Measurements from ENCODE around the gene IL23R. TPM values are rescaled to one million over a fixed set of nuclear protein-coding genes. Genes with fewer than 3 reads are reported as not detected.

IL23R gene, protein sequence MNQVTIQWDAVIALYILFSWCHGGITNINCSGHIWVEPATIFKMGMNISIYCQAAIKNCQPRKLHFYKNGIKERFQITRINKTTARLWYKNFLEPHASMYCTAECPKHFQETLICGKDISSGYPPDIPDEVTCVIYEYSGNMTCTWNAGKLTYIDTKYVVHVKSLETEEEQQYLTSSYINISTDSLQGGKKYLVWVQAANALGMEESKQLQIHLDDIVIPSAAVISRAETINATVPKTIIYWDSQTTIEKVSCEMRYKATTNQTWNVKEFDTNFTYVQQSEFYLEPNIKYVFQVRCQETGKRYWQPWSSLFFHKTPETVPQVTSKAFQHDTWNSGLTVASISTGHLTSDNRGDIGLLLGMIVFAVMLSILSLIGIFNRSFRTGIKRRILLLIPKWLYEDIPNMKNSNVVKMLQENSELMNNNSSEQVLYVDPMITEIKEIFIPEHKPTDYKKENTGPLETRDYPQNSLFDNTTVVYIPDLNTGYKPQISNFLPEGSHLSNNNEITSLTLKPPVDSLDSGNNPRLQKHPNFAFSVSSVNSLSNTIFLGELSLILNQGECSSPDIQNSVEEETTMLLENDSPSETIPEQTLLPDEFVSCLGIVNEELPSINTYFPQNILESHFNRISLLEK
- not detected for total RNA-seq

DNA sequence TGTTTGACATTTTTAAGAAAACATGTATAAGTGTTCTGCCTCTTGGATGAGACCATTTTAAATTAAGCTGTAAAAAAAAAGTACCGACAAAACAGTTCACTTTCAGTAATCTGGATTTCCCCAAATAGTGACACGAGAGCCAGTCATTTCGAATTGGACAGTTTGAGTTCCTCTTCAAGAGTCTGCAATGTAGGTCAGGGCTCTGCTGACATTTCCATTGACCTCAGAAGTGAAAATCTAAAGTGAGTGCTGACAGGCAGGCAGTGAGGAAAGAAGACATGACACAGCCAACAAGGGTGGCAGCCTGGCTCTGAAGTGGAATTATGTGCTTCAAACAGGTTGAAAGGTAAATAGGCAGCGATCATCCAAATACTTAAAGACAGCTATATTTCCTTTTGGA, at the start of gene IL23R:
Gene IL23R, plus strand, starts transcription at position 259 of the 400 bp plus-strand sequence. CDS start 1,667 bp downstream, outside the sequence.
- TF ChIP-seq POLR2A (IDR thresholded peaks at IDR 0.05) (no peak), POLR2AphosphoS5 (IDR thresholded peaks at IDR 0.05) (no peak), CTCF (IDR thresholded peaks at IDR 0.05) (no peak)
- DNase-seq (ENCODE audit: low spot score in 2 of 2), result no peak
- no peak within 1 kb of the TSS for H3K4me3 ChIP-seq

GRCh38 chr1:67118191-67118590, 48.1 kb upstream of the IL23R start:
- TF ChIP-seq POLR2AphosphoS5 (IDR thresholded peaks at IDR 0.05) (no peak), CTCF (IDR thresholded peaks at IDR 0.05) (no peak), POLR2A (IDR thresholded peaks at IDR 0.05) (no peak)

More for the DNA sequence above, at the start of gene IL23R:
- H3K4me1 ChIP-seq, result no peaks in the 10 kb centered on the region
- no peaks in the 10 kb centered on the region for H3K36me3 ChIP-seq
- intact Hi-C loops (cut with DNase I; ENCODE audit: low total_unique reads), result no loop called here
- H3K27me3 ChIP-seq, result no peaks in the 10 kb centered on the region
- no peaks in the 10 kb centered on the region for H3K9me3 ChIP-seq
- no peak within 1 kb of the TSS for H3K27ac ChIP-seq

DNA sequence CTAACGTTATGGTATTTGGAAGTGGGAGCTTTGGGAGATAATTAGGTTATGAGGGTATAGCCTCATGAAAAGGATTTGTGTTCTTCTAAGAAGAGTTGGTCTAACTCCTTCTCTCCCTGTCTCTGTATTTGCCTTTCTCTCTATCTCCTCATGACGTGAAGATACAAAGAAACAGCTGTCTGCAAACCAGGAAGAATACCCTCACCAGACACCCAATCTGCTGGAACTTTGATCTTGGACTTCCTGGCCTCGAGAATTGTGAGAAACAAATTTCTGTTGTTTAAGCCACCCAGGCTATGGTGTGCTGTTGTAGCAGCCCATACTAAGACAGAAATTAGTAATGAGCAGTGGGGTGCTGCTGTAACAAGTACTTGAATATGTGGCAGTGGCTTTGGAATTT, 47.6 kb upstream of the IL23R start:
- Histone ChIP-seq H3K27me3 (no peaks in the 10 kb centered on the region), H3K27ac (no peak overlapping the region), H3K9me3 (peaks cover 5 to 21% of the 10 kb centered on the region in 2 donors), H3K4me1 (no peaks in the 10 kb centered on the region), H3K4me3 (no peak overlapping the region), H3K36me3 (no peaks in the 10 kb centered on the region)
- TF ChIP-seq POLR2A (IDR thresholded peaks at IDR 0.05) (no peak), POLR2AphosphoS5 (IDR thresholded peaks at IDR 0.05) (no peak), CTCF (IDR thresholded peaks at IDR 0.05) (no peak)
- intact Hi-C loops (cut with DNase I; ENCODE audit: low total_unique reads), result no loop called here
- no peak for DNase-seq (ENCODE audit: low spot score in 2 of 2)

More at GRCh38 chr1:67118191-67118590, 48.1 kb upstream of the IL23R start:
- Histone ChIP-seq H3K27me3 (no peaks in the 10 kb centered on the region), H3K9me3 (peaks cover 5 to 25% of the 10 kb centered on the region in 2 donors), H3K4me1 (no peaks in the 10 kb centered on the region), H3K27ac (no peak overlapping the region), H3K4me3 (no peak overlapping the region), H3K36me3 (no peaks in the 10 kb centered on the region)
- intact Hi-C loops (cut with DNase I; ENCODE audit: low total_unique reads), result no loop called here
- DNase-seq (ENCODE audit: low spot score in 2 of 2), result no peak

DNA sequence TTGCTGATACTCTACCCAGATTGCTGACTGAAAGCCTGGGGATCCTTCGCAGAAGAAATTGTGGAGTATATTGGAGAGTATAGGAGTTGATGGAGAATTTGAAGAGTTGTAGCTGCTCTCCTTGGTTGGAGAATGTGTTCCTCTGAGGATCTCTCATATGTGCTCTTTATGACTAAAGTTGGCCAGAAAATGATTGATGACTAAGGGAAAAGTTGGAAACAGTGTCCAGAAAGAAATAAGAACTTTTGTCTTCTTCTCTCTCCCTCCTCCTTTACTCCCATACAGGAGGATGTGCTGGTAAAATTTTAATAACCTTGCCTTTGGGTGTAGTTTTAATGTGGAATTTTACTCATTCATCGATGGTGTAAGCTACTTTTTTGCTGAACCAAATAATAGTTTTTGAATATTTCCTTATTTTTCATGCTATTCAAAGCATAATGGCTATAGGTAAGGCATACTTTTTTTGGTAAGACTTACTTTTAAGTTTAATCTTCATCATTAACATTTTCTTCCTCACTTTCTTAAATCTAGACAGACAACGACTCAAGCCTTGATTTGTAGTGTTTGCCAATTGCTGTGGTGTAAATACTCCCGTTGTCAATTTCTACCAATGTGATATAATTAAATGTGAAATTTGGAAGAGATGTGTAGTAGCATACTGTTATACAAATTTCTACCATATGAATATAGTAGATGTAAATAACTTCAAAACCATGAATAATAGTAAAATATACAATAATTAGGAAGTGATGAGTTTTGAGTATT, 45.2 kb upstream of the IL23R start:
- Histone ChIP-seq H3K27ac (no peak overlapping the region), H3K4me1 (no peaks in the 10 kb centered on the region), H3K4me3 (no peak overlapping the region), H3K27me3 (no peaks in the 10 kb centered on the region), H3K9me3 (peaks cover 0 to 10% of the 10 kb centered on the region in 2 donors), H3K36me3 (no peaks in the 10 kb centered on the region)
- TF ChIP-seq POLR2AphosphoS5 (IDR thresholded peaks at IDR 0.05) (no peak), CTCF (IDR thresholded peaks at IDR 0.05) (no peak), POLR2A (IDR thresholded peaks at IDR 0.05) (no peak)
- intact Hi-C loops (cut with DNase I; ENCODE audit: low total_unique reads), result no loop called here
- DNase-seq (ENCODE audit: low spot score in 2 of 2), result no peak

Measured in breast epithelium (tissue), 4 donors.